HepG2 (cell line): ENCODE results near the gene CHRD. TPM values are rescaled to one million over a fixed set of nuclear protein-coding genes. Genes with fewer than 3 reads are reported as not detected.

Experiments used
- ARID3A ChIP-seq: IDR thresholded peaks from 2 replicates; pipeline ENCODE4 v1.6.1; 2012; ENCODE audit warnings: low read depth, low read length, improper control_type of control experiment
- ETV6 ChIP-seq: sonication (generic); formaldehyde crosslinking; conservative IDR thresholded peaks from 2 replicates; pipeline ENCODE4 v1.4.0; 2020; ENCODE audit warnings: missing genetic modification reagents
- EZH2 ChIP-seq: conservative IDR thresholded peaks from 2 replicates; pipeline ENCODE4 v1.6.1; 2012; ENCODE audit warnings: mild to moderate bottlenecking, low read depth, low read length, moderate library complexity
- FOSL2 ChIP-seq: sonication (generic); formaldehyde crosslinking; IDR thresholded peaks from 2 replicates; pipeline ENCODE4 v1.4.0; 2020; ENCODE audit warnings: missing genetic modification reagents
- FOXA3 ChIP-seq: IDR thresholded peaks from 2 replicates; pipeline ENCODE4 v1.6.1; 2016; ENCODE audit warnings: missing genetic modification reagents, missing compliant biosample characterization
- FUBP1 ChIP-seq: sonication (generic); formaldehyde crosslinking; IDR thresholded peaks from 2 replicates; pipeline ENCODE4 v1.5.1; 2020; ENCODE audit warnings: missing genetic modification reagents, mild to moderate bottlenecking, borderline replicate concordance
- KIAA2018 ChIP-seq: sonication (generic); formaldehyde crosslinking; IDR thresholded peaks from 2 replicates; pipeline ENCODE4 v1.5.0; 2020; ENCODE audit warnings: mild to moderate bottlenecking, missing genetic modification reagents, borderline replicate concordance
- MXI1 ChIP-seq: IDR thresholded peaks from 3 replicates; pipeline ENCODE4 v1.6.1; 2012; ENCODE audit warnings: low read depth, low read length, inconsistent platforms, borderline replicate concordance
- PHF8 ChIP-seq: sonication (generic); formaldehyde crosslinking; IDR thresholded peaks from 2 replicates; pipeline ENCODE4 v1.5.0; 2020; ENCODE audit warnings: missing genetic modification reagents
- TFE3 ChIP-seq: IDR thresholded peaks from 2 replicates; pipeline ENCODE4 v1.6.1; 2016
- ZNF362 ChIP-seq: sonication (generic); formaldehyde crosslinking; IDR thresholded peaks from 2 replicates; pipeline ENCODE4 v1.4.0; 2020; ENCODE audit warnings: missing genetic modification reagents, mild to moderate bottlenecking, borderline replicate concordance
- ZNF44 ChIP-seq: sonication (generic); formaldehyde crosslinking; IDR thresholded peaks from 2 replicates; pipeline ENCODE4 v1.5.1; 2020; ENCODE audit warnings: mild to moderate bottlenecking, missing genetic modification reagents
- ZNF660 ChIP-seq: sonication (generic); formaldehyde crosslinking; IDR thresholded peaks from 2 replicates; pipeline ENCODE4 v1.5.1; 2020; ENCODE audit warnings: mild to moderate bottlenecking, low read depth, missing genetic modification reagents, borderline replicate concordance
- polyA plus RNA-seq, 8 experiments: library from polyadenylated mRNA; depleted of rRNA in 3 of 8; stranded (reverse) in 7 of 8; unstranded in 1 of 8; fragments of >200 nt; fragmentation: Illumina TruSeq in 4 of 8; extraction: Trizol in 4 of 8; gene quantifications; 2 replicates each; pipeline versions ENCODE4 v1.2.1 to v1.2.3, GENCODE V29; 2011 to 2016; ENCODE audit warnings: low read depth in 4 of 8, missing spikeins in 1 of 8, mixed read lengths in 1 of 8; ENCODE audit not compliant: insufficient read depth in 1 of 8
- total RNA-seq, 5 experiments: library from RNA; depleted of rRNA; stranded (reverse); fragments of >200 nt; fragmentation: Illumina TruSeq; extraction: Trizol; gene quantifications; 2 replicates each; pipeline ENCODE4 v1.2.3, GENCODE V29; 2016; ENCODE audit warnings: low read depth in 1 of 5

The CHRD gene
- total and polyA plus RNA-seq, 2 of the 13 experiments (the other 11 are each of a cell fraction or from before 2014, with no cell fraction given) = 22.2 to 35.2 TPM

- no peak for TF ChIP-seq TFE3 (CRISPR knock-in tag)
- peak; percentile 60; the same call in 1 of the 2 replicates for TF ChIP-seq FOSL2 (CRISPR knock-in tag)
- peak; percentile 28; the same call in 1 of the 2 replicates for TF ChIP-seq FOXA3
- no peak for TF ChIP-seq FUBP1 (CRISPR knock-in tag)
- peak; percentile 54; the same call in 1 of the 3 replicates for TF ChIP-seq MXI1
- TF ChIP-seq ZNF362 (CRISPR knock-in tag) = no peak
- no peak for TF ChIP-seq KIAA2018 (CRISPR knock-in tag)
- TF ChIP-seq ZNF44 (CRISPR knock-in tag) = no peak
- TF ChIP-seq ETV6 (CRISPR knock-in tag) = no peak
- peak; percentile 88 for TF ChIP-seq PHF8 (CRISPR knock-in tag)
- TF ChIP-seq ZNF660 (CRISPR knock-in tag) = no peak
- TF ChIP-seq EZH2 = no peak
- no peak for TF ChIP-seq ARID3A
Observed at GRCh38 chr3:184335661-184336546, 44.0 kb upstream of the CHRD start (continued).
